HT1080 (cell line): Measurements from ENCODE around the gene SEMA3A. TPM values are rescaled to one million over a fixed set of nuclear protein-coding genes. Genes with fewer than 3 reads are reported as not detected.
A peak's percentile ranks its signal among the peaks of the same experiment; 100 is the strongest.
"Not testable (repeated sequence)": the region's sequence is repeated elsewhere in the genome, so short reads cannot be mapped to it uniquely, and the experiment has no call there.

Experiments used
- DNase-seq: peaks from one replicate; pipeline ENCODE4 v3.0.0-alpha.2; 2015; ENCODE audit warnings: low read depth
- total RNA-seq: library from RNA; depleted of rRNA; stranded (reverse); fragments of >200 nt; shearing (Covaris generic); gene quantifications from 2 replicates; pipeline ENCODE4 v1.2.3, GENCODE V29; 2014

SEMA3A gene
- total RNA-seq, 1 experiment from 2014 or later = 8.6 TPM

- no peak for DNase-seq
Measured at GRCh38 chr7:84154991-84155781, 39.4 kb downstream of the SEMA3A start.

DNA sequence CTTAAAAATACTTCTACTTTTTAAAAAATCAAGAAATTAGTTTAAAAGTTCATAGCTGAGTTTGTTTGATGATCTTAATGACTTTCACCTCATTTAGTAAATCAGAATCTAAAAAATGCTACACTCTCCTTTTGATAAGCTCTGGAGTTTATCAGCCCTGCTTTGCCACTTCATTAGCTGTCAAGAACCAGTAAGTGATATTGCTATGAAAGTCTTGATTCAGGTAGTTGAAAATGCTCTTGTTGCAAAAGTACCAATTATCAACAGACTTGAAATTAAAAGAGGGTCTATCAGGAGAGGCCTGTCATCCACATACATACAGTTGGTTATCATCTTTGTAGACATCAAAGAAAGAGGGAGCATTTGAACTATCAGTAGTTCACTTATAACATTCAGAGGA, 41.6 kb downstream of the SEMA3A start:
- DNase-seq = no peak

DNA sequence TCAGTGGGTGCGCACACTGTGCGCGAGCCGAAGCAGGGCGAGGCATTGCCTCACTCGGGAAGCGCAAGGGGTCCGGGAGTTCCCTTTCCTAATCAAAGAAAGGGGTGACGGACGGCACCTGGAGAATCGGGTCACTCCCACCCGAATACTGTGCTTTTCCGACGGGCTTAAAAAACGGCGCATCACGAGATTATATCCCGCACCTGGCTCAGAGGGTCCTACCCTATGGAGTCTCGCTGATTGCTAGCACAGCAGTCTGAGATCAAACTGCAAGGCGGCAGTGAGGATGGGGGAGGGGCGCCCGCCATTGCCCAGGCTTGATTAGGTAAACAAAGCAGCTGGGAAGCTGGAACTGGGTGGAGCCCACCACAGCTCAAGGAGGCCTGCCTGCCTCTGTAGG, 44.2 kb downstream of the SEMA3A start:
- not testable (repeated sequence) for DNase-seq

GRCh38 chr7:84149573-84149972, 45.0 kb downstream of the SEMA3A start:
- no peak for DNase-seq

- DNase-seq = no peak
Measured at GRCh38 chr7:84145892-84146291, 48.7 kb downstream of the SEMA3A start.

DNA sequence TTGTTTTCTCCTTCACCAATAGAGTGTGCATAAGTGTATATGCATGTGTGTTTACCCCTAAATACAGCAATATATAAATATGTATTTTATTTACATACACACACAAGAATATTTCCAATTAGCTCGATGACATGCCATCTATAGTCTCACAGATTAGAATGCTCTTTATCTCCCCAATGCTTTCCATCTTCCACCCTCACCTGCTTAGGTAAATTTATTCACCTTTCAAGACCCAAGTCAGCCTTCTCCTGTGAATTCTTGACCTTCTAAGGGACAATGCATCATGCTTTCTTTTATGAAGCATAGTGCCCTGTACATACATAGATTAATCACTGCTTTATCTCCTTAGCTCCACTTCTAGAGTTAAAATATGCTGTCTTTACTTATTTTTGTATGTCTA, 49.7 kb downstream of the SEMA3A start:
- DNase-seq = no peak

DNA sequence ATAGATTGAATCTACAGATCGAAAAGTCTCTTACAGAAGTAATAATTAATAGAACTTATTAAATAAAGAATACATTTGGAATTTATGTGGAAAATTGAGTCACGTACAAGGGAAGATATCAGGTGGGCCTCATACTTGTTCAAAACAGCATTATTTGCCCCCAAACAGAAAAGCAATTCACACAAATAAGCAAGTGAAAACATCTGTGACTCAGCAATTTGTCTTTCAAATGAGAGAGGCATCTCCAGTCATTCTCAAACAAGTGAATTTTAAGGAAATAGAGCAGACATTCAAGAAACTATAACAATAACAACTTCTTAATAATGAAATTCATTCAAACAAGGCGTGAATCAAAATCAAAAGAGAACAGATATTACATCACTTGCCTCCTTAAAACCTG, 50.1 kb downstream of the SEMA3A start:
- DNase-seq = no peak

GRCh38 chr7:84142726-84143125, 51.9 kb downstream of the SEMA3A start:
- DNase-seq = no peak

GRCh38 chr7:84139986-84140729, 54.4 kb downstream of the SEMA3A start:
- peak; percentile 12 for DNase-seq

DNA sequence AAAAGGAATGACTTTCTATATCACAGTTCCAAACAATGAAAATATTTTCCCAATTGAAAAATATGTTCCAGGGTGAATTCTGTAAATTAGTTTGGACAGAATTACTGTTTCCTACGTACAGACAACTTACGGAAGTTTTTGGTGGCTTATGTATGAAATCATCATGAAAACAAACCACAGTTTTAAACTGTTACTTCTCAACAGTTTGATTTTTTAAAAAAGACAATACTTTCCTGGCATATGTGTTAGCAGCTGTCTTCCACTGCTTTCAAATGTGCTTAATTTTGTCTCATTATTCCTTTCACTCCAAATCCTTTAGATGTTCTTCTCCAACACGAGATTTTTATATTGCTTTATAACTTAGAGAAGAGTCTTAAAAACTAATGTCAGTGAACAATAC, 56.2 kb downstream of the SEMA3A start:
- no peak for DNase-seq

GRCh38 chr7:84137812-84138211, 56.8 kb downstream of the SEMA3A start:
- DNase-seq = no peak

DNA sequence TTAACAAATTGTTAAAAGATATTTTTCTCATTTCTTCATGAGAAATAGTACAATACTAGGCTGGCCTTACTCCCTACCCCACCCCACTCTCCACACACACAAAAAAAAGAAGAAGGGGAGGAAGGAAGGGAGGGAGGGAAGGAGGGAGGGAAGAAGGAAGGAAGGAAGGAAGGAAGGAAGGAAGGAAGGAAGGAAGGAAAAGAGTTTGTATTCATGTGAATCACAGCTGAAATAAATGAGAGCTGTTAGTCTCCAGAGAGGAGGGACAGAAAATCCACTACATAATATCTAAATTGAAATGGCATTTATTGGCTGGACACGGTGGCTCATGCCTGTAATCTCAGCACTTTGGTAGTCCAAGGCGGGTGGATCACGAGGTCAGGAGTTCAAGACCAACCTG, 57.8 kb downstream of the SEMA3A start:
- no peak for DNase-seq

DNA sequence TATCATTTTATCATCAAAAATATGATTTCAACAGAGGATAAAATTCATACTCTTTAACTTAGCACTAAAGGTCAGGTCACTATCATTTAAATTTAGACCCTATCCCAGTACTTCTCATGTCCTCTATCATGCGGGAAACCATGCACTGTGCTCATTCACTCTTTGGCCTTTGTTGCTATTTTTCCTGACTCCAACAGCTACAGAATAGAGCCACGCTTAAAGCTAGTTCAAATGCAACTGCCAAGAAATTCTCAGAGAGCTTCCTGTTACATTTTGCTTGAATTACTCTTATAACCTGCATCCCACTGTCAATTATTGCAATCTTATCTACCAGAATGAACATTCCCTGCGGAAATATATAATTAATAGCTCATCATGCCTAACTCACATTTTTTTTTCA, 58.3 kb downstream of the SEMA3A start:
- DNase-seq = no peak

DNA sequence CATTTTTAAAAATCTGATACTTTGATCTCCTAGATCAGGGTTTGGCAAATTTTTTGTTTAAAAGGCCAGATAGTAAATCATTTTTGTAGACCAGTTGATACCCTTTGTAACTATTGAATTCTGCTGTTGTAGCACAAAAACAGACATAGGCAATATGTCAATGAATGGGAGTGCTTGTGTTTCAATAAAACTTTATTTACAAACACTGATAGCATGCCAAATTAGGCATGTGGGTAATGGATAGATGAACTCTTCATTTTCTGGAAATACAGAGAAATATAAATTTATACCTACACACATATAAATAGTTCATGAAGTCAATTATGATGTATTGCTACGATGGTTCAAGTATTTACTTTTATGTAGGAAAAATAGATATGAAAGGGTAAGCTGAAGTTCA, 60.4 kb downstream of the SEMA3A start:
- DNase-seq = no peak

DNA sequence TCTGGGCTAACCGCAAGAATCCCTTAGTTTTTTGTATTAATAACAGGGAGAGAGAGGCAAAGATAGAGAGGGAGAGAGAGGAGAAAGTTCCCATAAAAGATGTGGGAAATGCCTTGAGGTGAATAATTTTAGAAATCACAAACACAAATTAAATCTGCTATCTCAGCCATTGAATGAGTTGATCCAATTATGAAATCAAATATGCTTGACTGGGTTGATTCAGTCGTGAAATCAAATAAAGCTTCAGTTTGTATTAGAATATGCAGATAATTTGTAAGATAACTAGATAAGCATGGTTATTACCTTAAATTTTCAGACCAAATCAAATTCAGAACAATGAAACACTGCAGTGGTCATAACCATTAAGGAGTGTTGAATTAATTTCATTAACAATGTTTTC, 68.9 kb downstream of the SEMA3A start:
- DNase-seq = no peak

- peak; percentile 34 for DNase-seq
Measured at GRCh38 chr7:84123965-84124547, 70.5 kb downstream of the SEMA3A start.

DNA sequence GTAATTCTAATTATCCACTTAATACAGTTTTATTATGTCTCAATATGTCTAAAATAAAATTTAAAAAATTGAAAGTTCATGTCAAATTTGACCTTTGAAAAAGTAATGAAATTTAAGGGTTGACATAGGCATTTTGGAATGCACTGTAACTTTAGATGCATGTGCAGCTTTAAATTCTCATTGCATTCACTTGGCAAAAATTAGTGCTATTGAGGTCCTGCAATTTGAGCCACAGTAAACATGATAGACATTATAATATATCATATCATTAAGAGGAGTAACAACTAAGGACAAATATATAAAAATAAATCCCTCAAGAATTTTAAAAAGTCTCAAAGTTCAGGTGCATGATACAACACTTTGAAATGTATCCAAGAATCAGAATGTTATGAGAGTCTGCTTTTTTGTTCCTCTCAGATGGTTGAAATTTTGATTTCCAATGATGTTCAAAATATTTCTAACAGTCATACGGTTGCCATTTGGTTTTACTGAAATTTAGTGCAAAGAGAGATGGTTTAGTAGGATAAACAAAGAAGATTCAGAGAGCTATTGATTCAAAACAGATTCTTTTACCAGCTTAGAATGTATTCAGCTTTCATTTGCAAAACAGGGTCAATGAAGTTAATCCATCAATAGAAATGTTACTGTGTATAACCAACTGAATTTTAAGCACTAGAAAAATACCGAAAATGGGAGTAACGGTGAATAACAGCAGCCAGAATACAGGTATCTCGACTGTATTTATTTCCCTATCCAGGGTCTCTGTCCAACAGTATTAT, 71.8 kb downstream of the SEMA3A start:
- no peak for DNase-seq

DNA sequence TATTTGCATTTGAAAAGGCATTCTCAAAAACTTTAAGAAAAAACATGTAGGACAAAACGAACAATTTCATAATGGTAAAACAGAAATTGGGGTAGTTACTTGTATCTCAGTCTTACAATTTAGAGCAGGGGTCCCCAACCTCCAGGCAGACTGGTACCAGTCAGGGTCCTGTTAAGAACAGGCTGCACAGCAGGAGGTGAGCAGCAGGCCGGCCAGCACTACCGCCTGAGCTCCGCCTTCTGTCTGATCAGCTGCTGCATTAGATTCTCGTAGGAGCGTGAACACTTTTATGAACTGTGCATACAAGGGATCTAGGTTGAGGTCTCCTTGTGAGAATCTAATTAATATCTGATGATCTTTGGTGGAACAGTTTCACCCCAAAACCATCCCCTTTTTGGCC, 77.3 kb downstream of the SEMA3A start:
- no peak for DNase-seq

DNA sequence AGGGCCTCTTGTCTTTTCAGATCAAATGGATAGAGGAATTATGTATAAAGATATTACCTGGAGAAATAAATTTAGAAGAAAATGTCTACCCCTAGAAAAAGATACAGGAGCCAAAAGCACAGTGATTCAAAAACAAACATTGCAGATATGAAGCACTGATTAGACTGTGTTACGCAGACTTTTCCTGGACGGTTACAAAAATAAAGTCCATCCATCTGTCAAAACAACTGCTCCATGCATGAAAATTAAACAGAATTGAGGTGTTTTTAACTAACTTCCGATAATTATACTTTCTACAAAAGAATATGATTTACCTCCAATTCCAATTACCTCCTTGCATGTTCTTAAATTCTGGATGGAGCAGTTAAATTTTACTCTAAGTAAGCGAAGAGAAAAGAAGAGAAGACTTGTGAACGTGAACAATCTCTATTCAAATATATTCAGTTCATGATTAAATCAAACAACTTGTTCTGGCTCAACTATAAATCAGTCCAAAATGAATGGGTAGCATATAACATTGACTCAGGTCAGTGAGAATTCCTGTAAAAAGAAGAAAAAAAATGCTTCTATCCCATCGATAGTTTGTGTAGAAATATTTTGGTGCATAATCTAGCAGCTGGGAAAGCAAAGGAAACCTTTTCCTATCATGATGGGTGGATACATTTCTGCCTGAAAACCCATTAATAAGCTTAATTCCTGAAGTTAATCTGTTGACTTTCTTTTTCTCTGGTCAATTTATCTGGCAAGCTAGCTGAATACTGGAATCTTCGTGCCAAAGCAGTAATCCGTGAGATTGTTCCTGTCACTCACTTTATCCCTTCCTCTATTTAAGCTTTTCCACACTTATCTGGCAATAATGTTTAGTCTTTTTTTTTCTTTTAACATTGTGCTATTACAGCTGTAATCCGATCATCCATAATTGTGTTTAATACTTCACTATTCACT, 80.4 kb downstream of the SEMA3A start:
- DNase-seq = no peak

- no peak for DNase-seq
Measured at GRCh38 chr7:84113286-84113685, 81.3 kb downstream of the SEMA3A start.

- DNase-seq = no peak
Measured at GRCh38 chr7:84112771-84113170, 81.8 kb downstream of the SEMA3A start.
